DMS 273 treated with DMSO at 0.1 percent for 48 hours (cell line): ENCODE results near the gene FSHB.
"Not testable (repeated sequence)": the region's sequence is repeated elsewhere in the genome, so short reads cannot be mapped to it uniquely, and the experiment has no call there.

Source experiments
- DNase-seq: peaks from one replicate; lab custom pipeline; 2025; lab: John Stamatoyannopoulos, UW

Gene FSHB

GRCh38 chr11:30268638-30269037, 37.8 kb downstream of the FSHB start:
- not testable (repeated sequence) for DNase-seq

DNA sequence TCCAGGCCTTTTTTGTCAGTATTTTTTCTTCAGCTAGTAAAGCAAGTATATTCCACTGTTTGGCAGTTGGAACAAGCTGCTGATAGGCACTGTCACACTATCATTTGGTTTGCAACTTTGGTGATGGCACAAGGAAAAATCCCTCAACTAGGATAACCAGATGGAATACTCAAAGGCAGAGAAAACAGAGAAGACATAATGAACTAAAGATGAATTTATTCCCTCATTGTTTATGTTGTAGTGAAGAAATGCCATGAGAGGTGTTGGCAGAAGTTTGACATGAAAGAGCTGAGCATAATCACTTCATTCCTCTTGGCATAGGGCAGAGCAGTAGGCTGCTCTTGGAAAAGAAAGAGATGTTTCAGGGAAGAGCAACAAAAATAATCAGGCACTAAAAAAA, 39.9 kb downstream of the FSHB start:
- DNase-seq: no peak

DNA sequence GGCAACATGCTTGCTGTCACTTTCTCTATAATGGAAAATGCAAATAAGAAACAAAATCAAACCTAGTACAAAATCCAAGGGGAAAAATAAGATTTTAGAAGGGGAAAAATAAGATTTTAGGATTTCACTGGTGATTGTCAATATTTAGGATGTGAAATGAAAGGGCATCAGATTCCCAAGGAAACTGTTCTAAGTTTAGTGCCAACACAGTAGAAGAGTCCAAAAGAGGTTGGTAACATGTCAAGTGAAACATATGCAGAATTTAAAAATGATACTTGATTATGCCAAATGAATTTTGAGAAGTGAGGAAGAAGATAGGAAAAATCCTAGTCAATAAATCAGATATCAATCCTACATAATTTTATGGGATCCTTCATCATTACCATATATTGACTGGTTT, 46.4 kb downstream of the FSHB start:
- DNase-seq: no peak

- no peak for DNase-seq
Measured at GRCh38 chr11:30279796-30280195, 49.0 kb downstream of the FSHB start.

DNA sequence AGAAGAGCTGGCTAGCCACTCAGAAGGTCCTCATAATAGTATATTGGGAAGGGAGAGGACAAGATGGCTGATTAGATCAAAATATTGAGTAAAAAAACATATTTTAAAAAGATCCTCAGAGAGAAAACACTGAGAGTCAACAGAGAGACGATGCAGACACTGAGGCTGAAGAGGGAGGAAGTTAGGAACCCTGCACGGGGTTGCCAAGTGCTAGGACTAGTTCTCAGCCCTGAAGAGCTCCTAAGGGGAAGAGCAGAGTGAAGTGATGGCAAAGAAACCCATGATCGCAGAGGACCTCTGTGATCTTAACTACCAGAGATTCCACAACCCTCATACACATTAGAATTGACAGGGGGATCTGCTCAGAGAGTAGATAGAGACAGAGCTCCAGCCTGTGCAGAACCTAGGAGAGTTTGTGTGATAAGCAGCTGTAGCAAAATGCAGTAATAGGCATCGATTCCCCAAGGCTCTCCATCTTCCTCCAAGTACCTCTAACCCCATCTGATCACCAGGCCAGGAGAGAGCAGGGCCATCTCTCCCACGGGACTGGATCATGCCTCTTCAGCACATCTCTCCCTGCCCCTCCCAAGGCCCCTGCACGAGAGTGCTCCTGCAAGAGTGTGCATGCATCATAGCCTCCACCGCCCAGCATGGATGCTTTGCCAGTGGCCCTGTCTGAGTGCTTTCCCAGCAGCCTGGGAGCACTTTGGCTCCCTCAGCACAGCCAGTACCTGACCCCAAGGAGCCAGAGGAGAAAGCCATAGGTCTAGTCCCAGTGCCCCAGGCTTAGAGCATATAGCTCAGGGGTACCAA, 50.9 kb downstream of the FSHB start:
- no peak for DNase-seq

DNA sequence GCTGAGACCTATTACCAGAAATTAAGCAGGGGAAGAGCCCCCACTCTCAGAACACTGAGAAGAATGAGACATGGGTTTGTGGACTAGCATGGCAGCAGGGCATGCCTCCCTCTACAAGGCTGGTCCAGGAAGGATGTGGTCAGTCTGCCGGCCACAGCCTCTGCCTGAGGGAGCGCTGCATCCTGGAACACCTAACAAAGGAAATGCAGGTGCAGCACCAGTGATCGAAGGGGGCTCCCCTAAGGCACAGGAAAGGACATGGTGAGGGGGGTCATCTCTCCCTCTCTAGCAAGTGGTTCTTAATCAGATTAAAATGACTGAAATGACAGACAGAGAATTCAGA, 51.4 kb downstream of the FSHB start:
- DNase-seq: no peak
